DND-41 (cell line): Measurements from ENCODE around the gene KIF5A.

Experiments
- ATAC-seq: fragments of 200-7000 bp; cut with Tn5 transposase; 3 replicates; pipeline ENCODE4 v1.9.1; 2021; ENCODE audit warnings: low read depth; ENCODE audit not compliant: insufficient read depth
- DNase-seq: peaks from one replicate; pipeline ENCODE4 v3.0.0-alpha.2; 2020
- H2AFZ ChIP-seq: 2 replicates; pipeline ENCODE4 v1.6.0; 2012; ENCODE audit warnings: low read depth, low read length
- H3K27ac ChIP-seq: 2 replicates; pipeline ENCODE4 v1.5.1; 2012; ENCODE audit warnings: low read length, inconsistent platforms
- H3K27me3 ChIP-seq: fragments of 200-600 bp; sonication (generic); 2 replicates; pipeline ENCODE4 v1.6.0; 2012; ENCODE audit warnings: low read length, mild to moderate bottlenecking, inconsistent platforms; ENCODE audit not compliant: insufficient read depth, poor library complexity
- H3K36me3 ChIP-seq: 2 replicates; pipeline ENCODE4 v1.5.1; 2012; ENCODE audit warnings: low read length, inconsistent platforms; ENCODE audit not compliant: insufficient read depth
- H3K4me1 ChIP-seq: 2 replicates; pipeline ENCODE4 v1.5.1; 2012; ENCODE audit warnings: mild to moderate bottlenecking, low read length; ENCODE audit not compliant: insufficient read depth
- H3K4me2 ChIP-seq: 2 replicates; pipeline ENCODE4 v1.6.0; 2012; ENCODE audit warnings: mild to moderate bottlenecking, moderate library complexity, low read length, inconsistent platforms; ENCODE audit not compliant: insufficient read depth
- H3K4me3 ChIP-seq, 2 experiments: fragments of 200-600 bp in 1 of 2; shearing (Covaris generic) in 1 of 2; 2 replicates each; pipeline ENCODE4 v1.5.1; 2012 to 2016; ENCODE audit warnings: inconsistent platforms in 2 of 2, low read length in 2 of 2, mild to moderate bottlenecking in 2 of 2, low read depth in 1 of 2, moderate library complexity in 1 of 2
- H3K79me2 ChIP-seq: 2 replicates; pipeline ENCODE4 v1.6.0; 2012; ENCODE audit warnings: low read length, inconsistent platforms; ENCODE audit not compliant: insufficient read depth
- H3K9ac ChIP-seq: 2 replicates; pipeline ENCODE4 v1.6.0; 2012; ENCODE audit warnings: low read depth, mild to moderate bottlenecking, inconsistent platforms, low read length, moderate library complexity
- H3K9me3 ChIP-seq: 2 replicates; pipeline ENCODE4 v1.5.1; 2012; ENCODE audit warnings: low read length, moderate library complexity, mild to moderate bottlenecking, inconsistent platforms; ENCODE audit not compliant: insufficient read depth, severe bottlenecking
- H4K20me1 ChIP-seq: 2 replicates; pipeline ENCODE4 v1.6.0; 2012; ENCODE audit warnings: low read length; ENCODE audit not compliant: insufficient read depth
- CTCF ChIP-seq: IDR thresholded peaks from 2 replicates; pipeline ENCODE4 v1.5.1; 2012; ENCODE audit warnings: borderline replicate concordance, low read length, moderate library complexity, mild to moderate bottlenecking; ENCODE audit not compliant: poor library complexity, severe bottlenecking; ENCODE audit errors: extremely low read depth
- EZH2 ChIP-seq: IDR thresholded peaks from 3 replicates; pipeline ENCODE4 v1.6.1; 2012; ENCODE audit warnings: borderline replicate concordance, low read depth, mild to moderate bottlenecking, moderate library complexity, low read length, inconsistent platforms; ENCODE audit not compliant: severe bottlenecking

KIF5A gene

GRCh38 chr12:57606399-57606798 is 56.6 kb downstream of the KIF5A start:
- Histone ChIP-seq H3K9ac (no peak overlapping the region), H4K20me1 (no peaks in the 10 kb centered on the region), H3K4me2 (no peak overlapping the region), H3K27me3 (no peaks in the 10 kb centered on the region), H2AFZ (no peak overlapping the region), H3K9me3 (no peaks in the 10 kb centered on the region), H3K79me2 (no peaks in the 10 kb centered on the region; the same call in 1 of the 2 replicates), H3K4me3 (no peak overlapping the region), H3K4me1 (peaks cover 21% of the 10 kb centered on the region), H3K27ac (no peak overlapping the region), H3K36me3 (peaks cover 13% of the 10 kb centered on the region; the same call in 1 of the 2 replicates)
- TF ChIP-seq EZH2 (no peak), CTCF (no peak)
- ATAC-seq (no peak), DNase-seq (no peak)

DNA sequence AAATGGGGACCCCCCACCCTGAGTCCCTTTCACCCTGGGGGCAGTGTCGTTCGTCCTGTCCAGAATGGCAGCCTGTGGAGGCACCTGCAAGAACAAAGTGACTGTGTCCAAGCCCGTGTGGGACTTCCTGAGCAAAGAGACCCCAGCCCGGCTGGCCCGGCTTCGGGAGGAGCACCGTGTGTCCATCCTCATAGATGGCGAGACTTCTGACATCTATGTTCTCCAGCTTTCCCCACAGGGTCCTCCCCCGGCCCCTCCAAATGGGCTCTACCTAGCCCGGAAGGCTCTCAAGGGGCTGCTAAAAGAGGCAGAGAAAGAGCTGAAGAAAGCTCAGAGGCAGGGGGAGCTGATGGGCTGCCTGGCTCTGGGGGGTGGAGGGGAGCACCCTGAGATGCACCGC is 57.0 kb downstream of the KIF5A start:
- Histone ChIP-seq H2AFZ (no peak overlapping the region), H3K9me3 (no peaks in the 10 kb centered on the region), H3K4me1 (peaks cover 21% of the 10 kb centered on the region), H3K27ac (no peak overlapping the region), H3K9ac (no peak overlapping the region), H4K20me1 (no peaks in the 10 kb centered on the region), H3K4me3 (no peak overlapping the region), H3K79me2 (no peaks in the 10 kb centered on the region; the same call in 1 of the 2 replicates), H3K36me3 (peaks cover 9% of the 10 kb centered on the region; the same call in 1 of the 2 replicates), H3K27me3 (no peaks in the 10 kb centered on the region), H3K4me2 (no peak overlapping the region)
- no peak for DNase-seq
- no peak for ATAC-seq
- TF ChIP-seq EZH2: no peak
- TF ChIP-seq CTCF: no peak

GRCh38 chr12:57607958-57608663 is 58.3 kb downstream of the KIF5A start:
- Histone ChIP-seq H3K4me2 (no peak overlapping the region), H3K9ac (no peak overlapping the region), H3K9me3 (no peaks in the 10 kb centered on the region), H3K27me3 (peaks cover 10% of the 10 kb centered on the region), H3K27ac (no peak overlapping the region), H3K36me3 (no peaks in the 10 kb centered on the region), H3K4me3 (no peak overlapping the region), H2AFZ (no peak overlapping the region), H4K20me1 (no peaks in the 10 kb centered on the region), H3K4me1 (peaks cover 21% of the 10 kb centered on the region), H3K79me2 (no peaks in the 10 kb centered on the region; the same call in 1 of the 2 replicates)
- TF ChIP-seq EZH2 (no peak), CTCF (no peak)
- DNase-seq (no peak), ATAC-seq (no peak)
